Measurements from ENCODE around the gene SLC4A3.

The SLC4A3 gene

DNA sequence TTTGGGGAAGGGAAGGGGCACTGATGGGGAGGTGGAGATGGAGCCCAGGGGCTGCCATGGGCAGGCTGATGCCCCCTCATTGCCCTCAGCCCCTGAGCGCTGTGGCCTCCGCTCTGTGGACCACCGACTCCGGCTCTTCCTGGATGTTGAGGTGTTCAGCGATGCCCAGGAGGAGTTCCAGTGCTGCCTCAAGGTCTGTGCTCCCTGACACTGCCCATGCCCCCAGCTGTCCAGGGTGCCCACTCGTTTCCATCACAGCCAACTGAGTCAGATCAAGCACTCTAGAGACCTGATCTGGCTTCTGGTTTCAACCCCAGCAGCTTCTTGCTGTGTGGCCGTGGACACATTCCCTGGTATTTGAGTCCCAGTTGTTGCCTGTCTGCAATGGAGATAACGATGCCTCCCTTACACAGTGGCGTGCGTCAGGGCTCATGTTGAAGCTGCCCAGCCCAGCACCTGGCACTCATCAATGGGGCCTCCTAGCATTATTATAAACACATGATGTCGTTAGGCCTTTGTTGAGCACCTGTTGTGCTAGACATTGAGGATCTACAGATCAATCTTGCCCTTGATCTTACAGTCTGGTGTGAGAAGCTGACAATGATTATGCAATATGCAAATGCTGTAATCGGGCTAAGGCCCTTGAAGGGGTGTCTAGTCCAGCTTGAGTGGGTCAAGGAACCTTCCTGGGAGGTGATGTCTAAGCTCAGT, 15.4 kb upstream of the SLC4A3 start:
- H3K4me2 ChIP-seq, result no peak overlapping the region
- H4K20me1 ChIP-seq (ENCODE audit: insufficient read depth), result no peaks in the 10 kb centered on the region
- H3K27me3 ChIP-seq (ENCODE audit: insufficient read depth, low read depth), result no peaks in the 10 kb centered on the region
- TF ChIP-seq, protein P1, sequence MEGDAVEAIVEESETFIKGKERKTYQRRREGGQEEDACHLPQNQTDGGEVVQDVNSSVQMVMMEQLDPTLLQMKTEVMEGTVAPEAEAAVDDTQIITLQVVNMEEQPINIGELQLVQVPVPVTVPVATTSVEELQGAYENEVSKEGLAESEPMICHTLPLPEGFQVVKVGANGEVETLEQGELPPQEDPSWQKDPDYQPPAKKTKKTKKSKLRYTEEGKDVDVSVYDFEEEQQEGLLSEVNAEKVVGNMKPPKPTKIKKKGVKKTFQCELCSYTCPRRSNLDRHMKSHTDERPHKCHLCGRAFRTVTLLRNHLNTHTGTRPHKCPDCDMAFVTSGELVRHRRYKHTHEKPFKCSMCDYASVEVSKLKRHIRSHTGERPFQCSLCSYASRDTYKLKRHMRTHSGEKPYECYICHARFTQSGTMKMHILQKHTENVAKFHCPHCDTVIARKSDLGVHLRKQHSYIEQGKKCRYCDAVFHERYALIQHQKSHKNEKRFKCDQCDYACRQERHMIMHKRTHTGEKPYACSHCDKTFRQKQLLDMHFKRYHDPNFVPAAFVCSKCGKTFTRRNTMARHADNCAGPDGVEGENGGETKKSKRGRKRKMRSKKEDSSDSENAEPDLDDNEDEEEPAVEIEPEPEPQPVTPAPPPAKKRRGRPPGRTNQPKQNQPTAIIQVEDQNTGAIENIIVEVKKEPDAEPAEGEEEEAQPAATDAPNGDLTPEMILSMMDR (conservative IDR thresholded peaks at IDR 0.05; ENCODE audit: low read depth, low read length), result no peak
- no peak overlapping the region for H3K9ac ChIP-seq
- H3K36me3 ChIP-seq (ENCODE audit: insufficient read depth), result no peaks in the 10 kb centered on the region
- no peaks in the 10 kb centered on the region for H3K4me1 ChIP-seq (ENCODE audit: low read depth, poor library complexity, severe bottlenecking)
- no peak overlapping the region for H3K27ac ChIP-seq
- H3K4me3 ChIP-seq (IDR thresholded peaks at IDR 0.05; ENCODE audit: insufficient read depth, low read depth, low read length), result no peak overlapping the region
- H2AFZ ChIP-seq (ENCODE audit: low read depth), result no peak overlapping the region
- H3K79me2 ChIP-seq (ENCODE audit: insufficient read depth, low read depth), result no peaks in the 10 kb centered on the region

DNA sequence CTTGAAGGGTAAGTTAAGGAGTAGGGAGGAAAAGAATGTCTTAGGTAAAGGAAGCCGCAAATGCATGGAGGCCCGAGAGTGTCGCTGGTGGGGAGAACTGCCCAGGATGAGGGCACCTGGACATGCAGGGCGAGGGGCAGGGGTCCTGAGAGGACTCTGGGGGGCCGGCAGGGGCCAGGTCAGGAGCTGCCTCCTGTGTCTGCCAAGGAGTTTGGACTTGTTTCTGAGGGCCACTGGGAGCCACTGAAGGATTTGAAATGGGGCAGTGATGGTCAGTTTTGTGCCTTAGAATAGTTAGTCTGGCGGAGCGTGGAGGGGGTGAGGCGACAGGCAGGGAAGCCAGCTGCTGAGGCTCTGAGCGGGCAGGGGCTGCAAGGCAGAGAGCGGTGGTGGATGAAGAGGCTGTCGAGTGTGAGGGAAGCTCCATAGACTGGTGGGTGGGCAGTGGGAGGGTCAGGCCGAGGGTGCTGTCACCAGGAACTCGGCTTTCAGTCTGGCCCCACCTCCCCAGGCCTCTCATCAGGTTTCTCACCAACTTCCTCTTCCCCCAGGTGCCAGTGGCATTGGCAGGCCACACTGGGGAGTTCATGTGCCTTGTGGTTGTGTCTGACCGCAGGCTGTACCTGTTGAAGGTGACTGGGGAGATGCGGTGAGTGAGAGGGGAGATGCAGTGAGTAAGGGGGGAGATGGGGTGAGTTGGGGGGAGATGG, 14.7 kb upstream of the SLC4A3 start:
- H3K4me1 ChIP-seq (ENCODE audit: low read depth, poor library complexity, severe bottlenecking), result no peaks in the 10 kb centered on the region
- H3K4me2 ChIP-seq, result no peak overlapping the region
- no peaks in the 10 kb centered on the region for H3K36me3 ChIP-seq (ENCODE audit: insufficient read depth)
- TF ChIP-seq, protein P1 (conservative IDR thresholded peaks at IDR 0.05; ENCODE audit: low read depth, low read length), result no peak
- no peaks in the 10 kb centered on the region for H4K20me1 ChIP-seq (ENCODE audit: insufficient read depth)
- no peak overlapping the region for H3K9ac ChIP-seq
- no peak overlapping the region for H3K4me3 ChIP-seq (IDR thresholded peaks at IDR 0.05; ENCODE audit: insufficient read depth, low read depth, low read length)
- no peak overlapping the region for H3K27ac ChIP-seq
- H3K79me2 ChIP-seq (ENCODE audit: insufficient read depth, low read depth), result no peaks in the 10 kb centered on the region
- H2AFZ ChIP-seq (ENCODE audit: low read depth), result no peak overlapping the region
- H3K27me3 ChIP-seq (ENCODE audit: insufficient read depth, low read depth), result no peaks in the 10 kb centered on the region

DNA sequence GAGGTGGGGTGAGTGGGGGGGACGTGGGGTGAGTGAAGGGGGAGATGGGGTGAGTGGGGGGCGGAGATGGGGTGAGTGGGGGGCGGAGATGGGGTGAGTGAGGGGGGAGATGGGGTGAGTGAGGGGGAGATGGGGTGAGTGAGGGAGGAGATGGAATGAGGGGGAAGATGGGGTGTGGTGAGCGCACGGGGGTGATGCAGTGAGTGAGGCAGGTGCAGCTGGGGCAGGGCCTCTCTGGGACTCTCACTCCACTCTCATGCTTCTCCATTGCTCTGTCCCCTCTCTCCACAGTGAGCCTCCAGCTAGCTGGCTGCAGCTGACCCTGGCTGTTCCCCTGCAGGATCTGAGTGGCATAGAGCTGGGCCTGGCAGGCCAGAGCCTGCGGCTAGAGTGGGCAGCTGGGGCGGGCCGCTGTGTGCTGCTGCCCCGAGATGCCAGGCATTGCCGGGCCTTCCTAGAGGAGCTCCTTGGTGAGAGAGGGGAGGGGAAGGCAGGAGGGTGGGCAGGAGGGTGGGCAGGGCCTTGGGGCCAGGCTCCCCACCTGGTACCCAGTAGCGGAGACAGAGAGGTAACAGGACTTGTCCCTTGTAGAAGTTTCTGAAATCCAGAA, 13.9 kb upstream of the SLC4A3 start:
- no peak overlapping the region for H3K9ac ChIP-seq
- no peak overlapping the region for H3K4me3 ChIP-seq (IDR thresholded peaks at IDR 0.05; ENCODE audit: insufficient read depth, low read depth, low read length)
- no peak overlapping the region for H3K4me2 ChIP-seq
- no peaks in the 10 kb centered on the region for H3K27me3 ChIP-seq (ENCODE audit: insufficient read depth, low read depth)
- TF ChIP-seq, protein P1 (conservative IDR thresholded peaks at IDR 0.05; ENCODE audit: low read depth, low read length), result no peak
- H3K79me2 ChIP-seq (ENCODE audit: insufficient read depth, low read depth), result no peaks in the 10 kb centered on the region
- no peak overlapping the region for H3K27ac ChIP-seq
- no peak overlapping the region for H2AFZ ChIP-seq (ENCODE audit: low read depth)
- no peaks in the 10 kb centered on the region for H3K4me1 ChIP-seq (ENCODE audit: low read depth, poor library complexity, severe bottlenecking)
- H4K20me1 ChIP-seq (ENCODE audit: insufficient read depth), result no peaks in the 10 kb centered on the region
- no peaks in the 10 kb centered on the region for H3K36me3 ChIP-seq (ENCODE audit: insufficient read depth)

- TF ChIP-seq, protein P1 (conservative IDR thresholded peaks at IDR 0.05; ENCODE audit: low read depth, low read length), result no peak
- Histone ChIP-seq H3K27me3 (ENCODE audit: insufficient read depth, low read depth) (no peaks in the 10 kb centered on the region), H3K4me1 (ENCODE audit: low read depth, poor library complexity, severe bottlenecking) (no peaks in the 10 kb centered on the region), H3K36me3 (ENCODE audit: insufficient read depth) (no peaks in the 10 kb centered on the region), H3K79me2 (ENCODE audit: insufficient read depth, low read depth) (no peaks in the 10 kb centered on the region), H3K4me2 (no peak overlapping the region), H4K20me1 (ENCODE audit: insufficient read depth) (no peaks in the 10 kb centered on the region), H3K4me3 (IDR thresholded peaks at IDR 0.05; ENCODE audit: insufficient read depth, low read depth, low read length) (no peak overlapping the region), H3K9ac (no peak overlapping the region), H3K27ac (no peak overlapping the region), H2AFZ (ENCODE audit: low read depth) (no peak overlapping the region)
Observed at GRCh38 chr2:219614076-219614860, 13.2 kb upstream of the SLC4A3 start.

Data from KMS-11 (cell line).